HG02678 (cell line): ENCODE data around the gene MGRN1.
"Not testable (repeated sequence)": the region's sequence is repeated elsewhere in the genome, so short reads cannot be mapped to it uniquely, and the experiment has no call there.

Source experiments
- ATAC-seq: cut with Tn5 transposase; IDR thresholded peaks from one replicate; pipeline ENCODE4 v1.9.1; 2021; ENCODE audit warnings: mild to moderate bottlenecking, moderate library complexity; ENCODE audit not compliant: unreplicated experiment

The MGRN1 gene

GRCh38 chr16:4649744-4650442, 25.3 kb downstream of the MGRN1 start:
- ATAC-seq, result no peak

- not testable (repeated sequence) for ATAC-seq
These were observed 25.9 kb downstream of the MGRN1 start for GRCh38 chr16:4650443-4651074.

DNA sequence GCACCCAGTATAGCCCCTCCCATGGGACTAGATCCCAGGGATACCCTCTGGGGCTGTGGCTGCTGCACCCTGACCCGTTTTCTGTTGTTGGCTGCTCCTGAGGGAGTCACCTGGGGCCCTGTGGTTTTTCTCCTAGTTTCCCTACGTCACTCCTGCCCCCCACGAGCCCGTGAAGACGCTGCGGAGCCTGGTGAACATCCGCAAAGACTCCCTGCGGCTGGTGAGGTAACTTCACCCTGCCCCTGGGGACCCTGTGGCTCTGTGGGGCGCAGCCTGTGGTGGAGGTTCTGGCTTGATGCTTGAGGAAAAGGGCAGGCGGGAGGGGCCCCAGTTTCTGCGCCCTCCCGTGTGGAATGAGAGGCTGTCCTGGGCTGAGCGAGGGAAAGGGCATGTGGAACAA, 27.2 kb downstream of the MGRN1 start:
- no peak for ATAC-seq

- ATAC-seq, result no peak
These were observed 27.9 kb downstream of the MGRN1 start for GRCh38 chr16:4652561-4652960.

DNA sequence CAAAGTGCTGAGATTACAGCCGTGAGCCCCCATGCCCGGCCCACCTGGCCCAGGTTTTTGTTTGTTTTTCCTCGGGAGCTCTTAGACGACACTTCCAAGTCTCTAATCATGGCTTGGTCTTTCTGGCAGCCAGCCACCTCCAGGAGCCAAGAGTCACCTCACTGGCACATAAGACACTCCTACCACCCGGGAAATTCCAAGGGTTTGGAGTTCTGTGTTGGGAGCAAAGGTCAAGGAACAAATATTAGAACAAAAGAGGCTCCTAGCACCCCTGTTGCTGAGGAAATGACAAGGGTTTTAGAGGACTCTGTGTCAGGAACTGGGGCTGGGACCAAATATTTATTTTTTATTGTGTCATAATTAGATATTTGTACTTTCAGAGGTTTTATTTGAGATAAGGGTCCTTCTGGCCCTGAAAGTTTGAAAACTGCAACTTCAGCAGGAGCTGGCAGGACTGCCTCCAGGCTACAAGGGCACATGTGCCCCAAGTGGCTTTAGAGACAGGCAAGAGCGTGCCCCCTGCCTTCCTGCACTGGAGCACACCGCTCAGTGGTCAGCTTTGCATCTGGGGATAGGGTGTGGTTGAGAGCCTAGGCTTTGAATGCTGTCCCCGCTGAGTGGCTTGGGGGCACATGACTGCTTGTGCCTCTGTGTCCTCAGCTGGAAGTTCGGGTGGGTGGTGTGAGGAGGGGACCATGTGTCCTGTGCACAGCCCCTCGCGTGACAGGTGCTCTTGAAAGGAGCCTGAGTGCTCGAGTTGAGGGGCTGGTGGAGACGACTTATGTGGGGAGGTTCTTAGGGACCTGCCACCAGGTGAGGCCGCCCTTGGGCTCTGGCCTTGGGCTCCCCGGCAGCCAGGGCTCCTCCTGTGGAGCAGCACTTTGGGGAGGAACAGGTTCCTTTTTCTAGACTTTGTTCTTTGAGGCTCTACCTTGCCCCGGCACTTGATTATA, 29.7 kb downstream of the MGRN1 start:
- ATAC-seq, result no peak

- ATAC-seq, result no peak
These were observed 30.5 kb downstream of the MGRN1 start for GRCh38 chr16:4654964-4655590.

GRCh38 chr16:4655801-4656200, 31.2 kb downstream of the MGRN1 start:
- no peak for ATAC-seq

DNA sequence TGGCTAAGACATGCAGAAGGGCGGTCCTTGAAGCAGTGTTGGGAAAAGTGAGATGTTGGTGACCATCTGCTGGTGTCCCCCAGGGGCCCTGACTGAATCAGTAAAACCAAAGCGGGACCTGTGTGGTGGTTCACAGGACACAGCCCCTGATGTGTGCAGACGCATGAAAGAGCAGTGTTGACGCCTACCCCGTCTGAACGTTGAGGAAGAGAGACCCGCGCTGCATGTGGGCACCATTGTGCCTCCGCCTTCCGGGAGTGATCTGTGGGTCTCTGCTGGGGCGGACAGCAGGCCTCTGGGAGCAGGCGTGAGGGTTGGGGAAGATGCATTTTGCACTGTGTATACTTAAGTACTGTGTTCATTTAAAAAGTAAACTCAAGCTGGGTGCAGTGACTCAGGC, 31.6 kb downstream of the MGRN1 start:
- ATAC-seq, result no peak

- ATAC-seq, result no peak
These were observed 32.4 kb downstream of the MGRN1 start for GRCh38 chr16:4656695-4657686.

- ATAC-seq, result no peak
These were observed 35.0 kb downstream of the MGRN1 start for GRCh38 chr16:4659363-4660353.

DNA sequence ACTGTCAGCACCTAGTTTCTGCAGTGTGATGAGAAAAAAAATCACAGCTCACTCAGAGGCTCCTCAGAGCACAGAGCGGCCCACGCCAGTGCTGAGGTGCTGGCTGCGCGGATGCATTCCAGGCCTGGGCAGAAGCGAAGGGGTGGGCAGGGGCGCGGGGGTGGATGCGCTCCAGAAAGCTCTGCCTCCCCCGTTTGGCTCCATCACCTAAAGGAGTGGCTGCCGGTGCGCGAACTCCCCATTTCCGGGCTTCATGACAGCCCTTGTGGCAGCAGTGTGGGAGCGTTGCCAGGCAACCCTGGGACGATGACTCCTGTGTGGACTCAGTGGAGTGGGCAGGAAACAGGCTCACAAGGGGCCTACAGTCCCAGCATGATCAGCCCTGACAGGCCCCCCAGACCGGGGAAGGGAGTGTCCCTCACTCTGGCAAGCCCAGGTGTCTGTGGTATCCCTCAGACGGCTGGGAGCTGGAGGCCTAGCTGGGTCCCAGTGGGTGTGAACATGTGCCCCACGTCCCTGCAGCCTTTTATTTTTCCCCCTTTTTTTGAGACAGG, 35.9 kb downstream of the MGRN1 start:
- ATAC-seq, result peak; percentile 54

DNA sequence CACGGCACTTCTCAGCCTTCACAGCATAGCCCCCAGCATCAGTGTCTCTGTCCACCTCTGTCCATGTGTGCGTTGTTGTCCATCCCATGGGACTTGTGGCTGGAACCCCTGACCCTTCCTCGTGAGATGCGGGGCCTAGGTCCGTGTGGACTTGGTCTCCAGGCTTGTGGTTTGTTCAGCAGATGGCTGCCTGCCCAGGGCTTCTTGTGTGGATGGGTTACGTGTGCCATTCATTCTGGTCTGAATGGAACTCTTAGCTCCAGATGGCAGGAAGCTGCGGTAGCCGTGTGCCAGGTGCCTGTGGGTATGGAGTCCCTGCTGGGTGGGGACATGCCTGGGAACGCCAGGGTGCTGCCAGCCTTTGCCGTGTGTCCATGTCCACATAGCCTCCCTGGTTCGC, 37.0 kb downstream of the MGRN1 start:
- ATAC-seq, result no peak

DNA sequence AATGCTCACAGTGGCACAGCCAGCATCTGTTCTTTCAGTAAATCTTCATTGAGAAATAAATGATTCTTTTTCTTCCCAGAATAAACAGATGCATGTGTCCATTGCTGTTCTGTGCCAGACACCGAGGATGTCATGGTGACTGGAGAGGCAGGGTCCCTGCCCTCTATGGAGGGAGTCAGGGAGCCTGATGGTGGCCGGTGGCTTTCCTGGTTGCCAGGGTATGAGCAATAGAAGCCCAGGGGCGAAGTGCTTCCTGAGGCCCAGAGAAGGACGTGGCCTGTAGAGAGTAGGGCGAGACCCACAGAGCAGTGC, 38.8 kb downstream of the MGRN1 start:
- no peak for ATAC-seq

GRCh38 chr16:4663777-4664465, 39.3 kb downstream of the MGRN1 start:
- ATAC-seq, result no peak

- no peak for ATAC-seq
These were observed 40.2 kb downstream of the MGRN1 start for GRCh38 chr16:4664538-4665418.

- no peak for ATAC-seq
These were observed 42.0 kb downstream of the MGRN1 start for GRCh38 chr16:4666537-4667202.
